ENCODE results near the gene KCNMB2. TPM values are rescaled to one million over a fixed set of nuclear protein-coding genes. Genes with fewer than 3 reads are reported as not detected.

The KCNMB2 gene
- total RNA-seq, 5 donors from 2014 or later (not counting 1 experiment from before 2014, with no cell fraction given), result not detected

DNA sequence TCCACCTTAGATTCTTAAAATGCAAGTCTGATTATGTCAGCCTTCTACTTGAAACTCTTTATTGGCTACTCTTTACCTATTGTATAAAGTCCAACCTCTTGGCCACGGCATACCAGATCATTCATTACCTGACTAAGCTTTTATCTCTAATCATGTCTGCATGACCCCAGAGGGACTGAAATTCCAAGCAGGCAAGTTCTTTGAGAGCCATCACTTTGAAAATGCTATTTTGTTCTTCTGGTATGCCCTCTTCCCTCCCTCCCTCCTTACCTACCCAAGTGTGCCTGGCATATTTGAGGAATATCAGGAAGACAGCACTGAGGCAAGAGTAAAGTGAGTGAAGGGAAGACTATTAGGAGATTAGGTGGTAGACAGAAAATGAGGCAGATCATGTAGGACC lies 57.5 kb downstream of the KCNMB2 start:
- H3K4me1 Mint-ChIP-seq, result no peaks in the 10 kb centered on the region
- Histone ChIP-seq H3K9me3 (no peaks in the 10 kb centered on the region), H3K4me1 (ENCODE audit: control insufficient read depth in 1 of 2, extremely low read depth in 1 of 2, insufficient read depth in 2 of 2, low read length in 2 of 2) (no peaks in the 10 kb centered on the region), H3K36me3 (ENCODE audit: control insufficient read depth in 2 of 2, extremely low read depth in 1 of 2, insufficient read depth in 1 of 2, low read length in 1 of 2) (no peaks in the 10 kb centered on the region), H3K4me3 (ENCODE audit: control insufficient read depth in 1 of 2, extremely low read depth in 1 of 2, low read length in 1 of 2) (no peak overlapping the region), H3K27ac (ENCODE audit: low read length) (no peak overlapping the region), H3K27me3 (replicated peaks in 1 of 2; ENCODE audit: control insufficient read depth in 2 of 2, extremely low read depth in 1 of 2, insufficient read depth in 2 of 2, low read length in 1 of 2) (no peaks in the 10 kb centered on the region)
- ATAC-seq (replicated peaks in 1 of 4), result no peak
- H3K4me3 Mint-ChIP-seq, result no peak overlapping the region
- no peak for DNase-seq
- ChIA-PET CTCF (no interaction called here), POLR2A (no interaction called here)
- no peaks in the 10 kb centered on the region for H3K9me3 Mint-ChIP-seq
- no peak overlapping the region for H3K27ac Mint-ChIP-seq
- WGBS (ENCODE audit: insufficient coverage), result 71% methylated on average over 1 of the region's 1 CpG
- H3K27me3 Mint-ChIP-seq, result peaks cover 0 to 2% of the 10 kb centered on the region in 2 donors
- no peaks in the 10 kb centered on the region for H3K36me3 Mint-ChIP-seq

DNA sequence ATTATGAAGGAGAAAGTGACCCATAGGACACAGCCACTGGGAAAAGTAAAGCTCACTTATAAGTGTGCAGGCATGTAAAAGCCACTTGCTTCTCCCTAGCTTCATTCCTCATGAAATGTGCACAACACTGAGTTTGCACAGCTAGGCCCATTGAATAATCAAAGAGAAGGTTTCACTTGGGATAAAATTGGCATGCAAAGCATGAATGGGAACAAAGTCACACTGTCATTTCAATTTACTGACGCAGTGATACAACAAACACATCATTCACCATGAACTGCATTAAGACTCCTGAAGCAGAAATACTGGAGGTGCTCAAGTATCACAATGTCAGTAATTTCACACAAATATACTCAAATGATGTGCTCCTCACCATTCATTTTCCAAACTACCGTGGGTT lies 61.1 kb downstream of the KCNMB2 start:
- H3K27me3 ChIP-seq (replicated peaks in 1 of 2; ENCODE audit: control insufficient read depth in 2 of 2, extremely low read depth in 1 of 2, insufficient read depth in 2 of 2, low read length in 1 of 2), result no peaks in the 10 kb centered on the region
- no peaks in the 10 kb centered on the region for H3K9me3 Mint-ChIP-seq
- no peak for ATAC-seq (replicated peaks in 1 of 4)
- H3K9me3 ChIP-seq, result no peaks in the 10 kb centered on the region
- H3K27ac ChIP-seq (ENCODE audit: low read length), result no peak overlapping the region
- no peaks in the 10 kb centered on the region for H3K36me3 Mint-ChIP-seq
- H3K27ac Mint-ChIP-seq, result no peak overlapping the region
- ChIA-PET CTCF (no interaction called here), POLR2A (no interaction called here)
- no peak overlapping the region for H3K4me3 Mint-ChIP-seq
- no CpG with 5 or more reads among the region's 2 CpGs for WGBS (ENCODE audit: insufficient coverage)
- no peaks in the 10 kb centered on the region for H3K36me3 ChIP-seq (ENCODE audit: control insufficient read depth in 2 of 2, extremely low read depth in 1 of 2, insufficient read depth in 1 of 2, low read length in 1 of 2)
- H3K4me3 ChIP-seq (ENCODE audit: control insufficient read depth in 1 of 2, extremely low read depth in 1 of 2, low read length in 1 of 2), result no peak overlapping the region
- H3K4me1 Mint-ChIP-seq, result no peaks in the 10 kb centered on the region
- H3K4me1 ChIP-seq (ENCODE audit: control insufficient read depth in 1 of 2, extremely low read depth in 1 of 2, insufficient read depth in 2 of 2, low read length in 2 of 2), result no peaks in the 10 kb centered on the region
- peaks cover 3 to 4% of the 10 kb centered on the region in 2 donors for H3K27me3 Mint-ChIP-seq
- no peak for DNase-seq

DNA sequence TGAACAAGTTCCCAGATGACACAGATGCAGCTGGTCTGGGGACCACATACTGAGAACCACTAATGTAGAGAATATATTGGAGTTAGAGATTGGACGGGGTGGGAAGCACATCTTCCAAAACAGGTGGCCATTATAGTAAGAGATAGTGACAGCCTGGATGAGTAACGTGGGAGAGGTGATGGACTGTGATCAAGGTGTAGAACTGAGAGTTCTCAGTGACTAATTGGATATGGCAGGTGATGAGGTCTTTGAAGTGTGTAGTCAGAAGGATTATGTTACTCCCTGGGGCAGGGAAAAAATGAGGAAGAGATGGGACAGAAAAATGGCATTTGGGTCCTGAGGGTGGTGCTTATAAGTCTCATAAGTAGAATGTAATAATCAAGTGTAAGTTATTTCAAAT lies 66.6 kb downstream of the KCNMB2 start:
- Mint-ChIP-seq H3K27ac (no peak overlapping the region), H3K27me3 (peaks cover 2 to 8% of the 10 kb centered on the region in 2 donors), H3K4me3 (no peak overlapping the region), H3K36me3 (no peaks in the 10 kb centered on the region), H3K9me3 (no peaks in the 10 kb centered on the region), H3K4me1 (no peaks in the 10 kb centered on the region)
- CTCF ChIA-PET, result no interaction called here
- ATAC-seq (replicated peaks in 1 of 4) (no peak), DNase-seq (no peak)
- no peaks in the 10 kb centered on the region for H3K4me1 ChIP-seq (ENCODE audit: control insufficient read depth in 1 of 2, extremely low read depth in 1 of 2, insufficient read depth in 2 of 2, low read length in 2 of 2)
- H3K4me3 ChIP-seq (ENCODE audit: control insufficient read depth in 1 of 2, extremely low read depth in 1 of 2, low read length in 1 of 2), result no peak overlapping the region
- H3K36me3 ChIP-seq (ENCODE audit: control insufficient read depth in 2 of 2, extremely low read depth in 1 of 2, insufficient read depth in 1 of 2, low read length in 1 of 2), result no peaks in the 10 kb centered on the region
- no peaks in the 10 kb centered on the region for H3K27me3 ChIP-seq (replicated peaks in 1 of 2; ENCODE audit: control insufficient read depth in 2 of 2, extremely low read depth in 1 of 2, insufficient read depth in 2 of 2, low read length in 1 of 2)
- WGBS (ENCODE audit: insufficient coverage), result 85% methylated on average over 1 of the region's 2 CpGs
- no peak overlapping the region for H3K27ac ChIP-seq (ENCODE audit: low read length)
- H3K9me3 ChIP-seq, result no peaks in the 10 kb centered on the region
- POLR2A ChIA-PET, result no interaction called here

DNA sequence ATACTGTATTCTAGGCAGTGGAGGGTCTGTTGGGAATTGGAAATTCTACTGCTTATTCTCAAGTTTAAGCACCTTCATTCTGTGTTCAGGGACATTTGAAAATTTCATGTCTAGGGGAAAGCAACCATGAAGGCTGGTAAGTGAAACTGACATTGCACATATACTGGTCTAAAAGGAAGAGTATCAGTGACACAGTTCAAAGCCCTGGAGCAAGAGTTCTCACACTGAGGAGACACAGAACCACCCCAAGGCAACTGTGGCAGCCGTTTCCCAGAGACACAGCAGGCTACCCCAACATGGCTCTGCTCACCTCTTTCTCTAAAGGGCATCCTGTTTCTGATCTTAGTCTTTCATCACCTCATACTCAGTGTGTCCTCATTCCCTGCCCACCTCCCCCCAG lies 67.5 kb downstream of the KCNMB2 start:
- Mint-ChIP-seq H3K4me3 (no peak overlapping the region), H3K36me3 (no peaks in the 10 kb centered on the region), H3K27me3 (peaks cover 2 to 8% of the 10 kb centered on the region in 2 donors), H3K9me3 (peaks cover 0 to 2% (median 2%) of the 10 kb centered on the region in 3 donors), H3K27ac (no peak overlapping the region), H3K4me1 (no peaks in the 10 kb centered on the region)
- H3K27ac ChIP-seq (ENCODE audit: low read length), result no peak overlapping the region
- no peak overlapping the region for H3K4me3 ChIP-seq (ENCODE audit: control insufficient read depth in 1 of 2, extremely low read depth in 1 of 2, low read length in 1 of 2)
- H3K9me3 ChIP-seq, result no peaks in the 10 kb centered on the region
- 25% methylated on average over 1 of the region's 1 CpG for WGBS (ENCODE audit: insufficient coverage)
- POLR2A ChIA-PET, result no interaction called here
- H3K36me3 ChIP-seq (ENCODE audit: control insufficient read depth in 2 of 2, extremely low read depth in 1 of 2, insufficient read depth in 1 of 2, low read length in 1 of 2), result no peaks in the 10 kb centered on the region
- CTCF ChIA-PET, result no interaction called here
- ATAC-seq (replicated peaks in 1 of 4), result no peak
- H3K27me3 ChIP-seq (replicated peaks in 1 of 2; ENCODE audit: control insufficient read depth in 2 of 2, extremely low read depth in 1 of 2, insufficient read depth in 2 of 2, low read length in 1 of 2), result no peaks in the 10 kb centered on the region
- H3K4me1 ChIP-seq (ENCODE audit: control insufficient read depth in 1 of 2, extremely low read depth in 1 of 2, insufficient read depth in 2 of 2, low read length in 2 of 2), result no peaks in the 10 kb centered on the region
- no peak for DNase-seq

DNA sequence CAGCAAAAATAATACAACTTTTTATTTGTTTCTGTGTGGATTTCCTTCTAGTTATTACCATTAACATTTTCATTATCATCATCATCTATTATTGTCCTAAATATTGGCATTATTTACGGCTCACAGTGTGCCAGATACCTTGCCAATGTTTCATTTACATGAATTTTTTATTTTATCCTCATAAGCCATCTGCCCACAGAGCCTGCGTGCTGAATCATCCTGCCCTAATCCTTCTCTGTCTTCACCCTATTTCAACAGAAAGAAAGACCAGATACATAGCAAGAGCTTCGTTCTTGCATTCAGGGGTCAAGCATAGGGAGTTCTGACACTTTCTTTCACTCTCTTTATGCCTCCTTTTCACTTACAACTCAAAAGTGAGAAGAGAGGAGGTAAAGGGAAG lies 82.0 kb downstream of the KCNMB2 start:
- ATAC-seq (replicated peaks in 1 of 4), result no peak
- POLR2A ChIA-PET, result no interaction called here
- CTCF ChIA-PET, result no interaction called here
- no peaks in the 10 kb centered on the region for H3K36me3 ChIP-seq (ENCODE audit: control insufficient read depth in 2 of 2, extremely low read depth in 1 of 2, insufficient read depth in 1 of 2, low read length in 1 of 2)
- WGBS (ENCODE audit: insufficient coverage), result 44% methylated on average over 1 of the region's 3 CpGs
- H3K36me3 Mint-ChIP-seq, result no peaks in the 10 kb centered on the region
- H3K27me3 Mint-ChIP-seq, result peaks cover 0 to 6% of the 10 kb centered on the region in 2 donors
- peaks cover 0 to 11% of the 10 kb centered on the region in 2 experiments for H3K27me3 ChIP-seq (replicated peaks in 1 of 2; ENCODE audit: control insufficient read depth in 2 of 2, extremely low read depth in 1 of 2, insufficient read depth in 2 of 2, low read length in 1 of 2)
- no peaks in the 10 kb centered on the region for H3K4me1 Mint-ChIP-seq
- no peak overlapping the region for H3K4me3 ChIP-seq (ENCODE audit: control insufficient read depth in 1 of 2, extremely low read depth in 1 of 2, low read length in 1 of 2)
- H3K4me1 ChIP-seq (ENCODE audit: control insufficient read depth in 1 of 2, extremely low read depth in 1 of 2, insufficient read depth in 2 of 2, low read length in 2 of 2), result no peaks in the 10 kb centered on the region
- H3K9me3 Mint-ChIP-seq, result peaks cover 0 to 5% (median 0%) of the 10 kb centered on the region in 3 donors
- no peak for DNase-seq
- no peak overlapping the region for H3K27ac Mint-ChIP-seq
- no peak overlapping the region for H3K27ac ChIP-seq (ENCODE audit: low read length)
- no peak overlapping the region for H3K4me3 Mint-ChIP-seq
- H3K9me3 ChIP-seq, result no peaks in the 10 kb centered on the region

DNA sequence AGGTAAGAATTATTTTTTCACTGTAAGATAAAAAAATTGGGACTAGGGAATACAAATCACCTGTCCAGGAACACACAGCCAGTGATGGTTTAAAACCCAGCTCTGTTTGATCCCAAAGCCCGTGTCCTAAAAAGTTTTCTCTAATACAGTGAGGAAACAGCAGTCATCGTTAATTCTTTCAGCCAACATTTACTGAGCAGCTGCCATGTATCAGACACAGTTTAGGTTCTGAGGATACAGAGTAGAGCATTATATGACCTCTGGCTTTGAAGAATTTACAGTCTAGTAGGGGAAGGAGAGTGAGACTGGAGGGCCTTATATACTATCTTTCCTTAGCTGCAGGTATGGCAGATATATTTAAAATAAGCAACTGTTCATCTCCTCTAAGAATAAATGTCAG lies 82.7 kb downstream of the KCNMB2 start:
- Mint-ChIP-seq H3K36me3 (no peaks in the 10 kb centered on the region), H3K27ac (no peak overlapping the region), H3K4me3 (no peak overlapping the region), H3K4me1 (no peaks in the 10 kb centered on the region), H3K27me3 (peaks cover 0 to 6% of the 10 kb centered on the region in 2 donors), H3K9me3 (no peaks in the 10 kb centered on the region)
- POLR2A ChIA-PET, result no interaction called here
- Histone ChIP-seq H3K4me1 (ENCODE audit: control insufficient read depth in 1 of 2, extremely low read depth in 1 of 2, insufficient read depth in 2 of 2, low read length in 2 of 2) (no peaks in the 10 kb centered on the region), H3K27me3 (replicated peaks in 1 of 2; ENCODE audit: control insufficient read depth in 2 of 2, extremely low read depth in 1 of 2, insufficient read depth in 2 of 2, low read length in 1 of 2) (peaks cover 0 to 11% of the 10 kb centered on the region in 2 experiments), H3K36me3 (ENCODE audit: control insufficient read depth in 2 of 2, extremely low read depth in 1 of 2, insufficient read depth in 1 of 2, low read length in 1 of 2) (no peaks in the 10 kb centered on the region), H3K27ac (ENCODE audit: low read length) (no peak overlapping the region), H3K9me3 (no peaks in the 10 kb centered on the region), H3K4me3 (ENCODE audit: control insufficient read depth in 1 of 2, extremely low read depth in 1 of 2, low read length in 1 of 2) (no peak overlapping the region)
- DNase-seq (no peak), ATAC-seq (replicated peaks in 1 of 4) (no peak)
- WGBS (ENCODE audit: insufficient coverage), result 86% methylated on average over 1 of the region's 2 CpGs
- CTCF ChIA-PET, result no interaction called here

DNA sequence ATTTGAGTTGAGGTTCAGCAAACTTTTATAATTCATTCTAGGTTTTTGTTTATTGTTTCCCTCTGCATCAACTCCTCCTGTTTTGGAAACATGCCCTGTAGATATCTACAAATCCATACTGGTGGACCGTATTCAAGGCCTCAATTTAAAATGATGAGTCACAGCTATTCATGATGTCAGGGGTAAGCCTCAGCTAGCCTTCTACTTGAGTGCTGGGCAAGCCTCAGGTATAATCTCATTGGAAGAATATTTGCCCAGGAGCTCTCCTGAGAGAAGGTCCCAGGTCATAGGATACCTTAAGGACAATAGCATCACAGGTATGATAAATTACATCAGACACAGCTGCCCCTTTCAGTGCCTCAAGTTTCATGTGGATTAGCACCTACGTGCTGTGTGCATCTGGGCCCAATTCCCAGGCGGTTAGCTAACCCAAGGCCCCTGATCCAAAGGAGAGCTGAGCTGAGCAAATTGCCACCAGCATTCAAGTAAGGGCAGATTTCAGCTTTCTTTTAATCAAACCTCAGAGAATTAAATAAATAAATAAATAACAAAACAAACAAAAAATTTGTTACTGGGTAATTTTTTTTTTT lies 87.5 kb downstream of the KCNMB2 start:
- H3K27me3 Mint-ChIP-seq, result no peaks in the 10 kb centered on the region
- no peak overlapping the region for H3K4me3 Mint-ChIP-seq
- no CpG with 5 or more reads among the region's 3 CpGs for WGBS (ENCODE audit: insufficient coverage)
- ChIA-PET POLR2A (no interaction called here), CTCF (interaction anchor here (0.6 kb wide), 2 partner anchors 166 to 1596 kb away, joined by 3 to 5 read pairs; no protein-coding TSS in a partner anchor)
- no peaks in the 10 kb centered on the region for H3K4me1 ChIP-seq (ENCODE audit: control insufficient read depth in 1 of 2, extremely low read depth in 1 of 2, insufficient read depth in 2 of 2, low read length in 2 of 2)
- H3K36me3 ChIP-seq (ENCODE audit: control insufficient read depth in 2 of 2, extremely low read depth in 1 of 2, insufficient read depth in 1 of 2, low read length in 1 of 2), result no peaks in the 10 kb centered on the region
- no peaks in the 10 kb centered on the region for H3K36me3 Mint-ChIP-seq
- ATAC-seq (replicated peaks in 1 of 4) (no peak), DNase-seq (no peak)
- no peak overlapping the region for H3K27ac Mint-ChIP-seq
- H3K9me3 ChIP-seq, result no peaks in the 10 kb centered on the region
- H3K9me3 Mint-ChIP-seq, result no peaks in the 10 kb centered on the region
- H3K27me3 ChIP-seq (replicated peaks in 1 of 2; ENCODE audit: control insufficient read depth in 2 of 2, extremely low read depth in 1 of 2, insufficient read depth in 2 of 2, low read length in 1 of 2), result peaks cover 0 to 4% of the 10 kb centered on the region in 2 experiments
- H3K27ac ChIP-seq (ENCODE audit: low read length), result no peak overlapping the region
- no peak overlapping the region for H3K4me3 ChIP-seq (ENCODE audit: control insufficient read depth in 1 of 2, extremely low read depth in 1 of 2, low read length in 1 of 2)
- no peaks in the 10 kb centered on the region for H3K4me1 Mint-ChIP-seq
